ENCODE data around the gene MIS12. TPM values are rescaled to one million over a fixed set of nuclear protein-coding genes. Genes with fewer than 3 reads are reported as not detected.

MIS12 gene
- total and polyA plus RNA-seq, 9 of the 15 experiments (the other 6 are each of a cell fraction or from before 2014, with no cell fraction given), result 13.5 to 31.9 (median 25.5) TPM

- TF ChIP-seq ZBTB40 (IDR thresholded peaks at IDR 0.05) (no peak), ZBTB40 (CRISPR knock-in tag; IDR thresholded peaks at IDR 0.05) (no peak), ZFP91 (CRISPR knock-in tag; IDR thresholded peaks at IDR 0.05) (no peak), TCF7L2 (IDR thresholded peaks at IDR 0.05; ENCODE audit: low read depth, low read length) (no peak), ZNF561 (CRISPR knock-in tag; conservative IDR thresholded peaks at IDR 0.05) (no peak), C11orf30 (IDR thresholded peaks at IDR 0.05; ENCODE audit: low read depth) (peak; percentile 58), HLTF (IDR thresholded peaks at IDR 0.05) (no peak), ZNF436 (CRISPR knock-in tag; IDR thresholded peaks at IDR 0.05) (no peak), ADNP (tag; IDR thresholded peaks at IDR 0.05) (no peak), KLF13 (tag; IDR thresholded peaks at IDR 0.05; ENCODE audit: borderline replicate concordance, low read depth) (no peak), ARHGAP35 (IDR thresholded peaks at IDR 0.05; ENCODE audit: partially characterized antibody) (no peak), CBFA2T2 (conservative IDR thresholded peaks at IDR 0.05) (no peak), POLR2AphosphoS5 (IDR thresholded peaks at IDR 0.05; ENCODE audit: control insufficient read depth, insufficient read depth, low read depth, low read length) (no peak), TFAP4 (CRISPR knock-in tag; IDR thresholded peaks at IDR 0.05; ENCODE audit: borderline replicate concordance) (peak; percentile 95), FOS (IDR thresholded peaks at IDR 0.05; ENCODE audit: extremely low read depth, insufficient read length) (no peak), GATA2 (CRISPR knock-in tag; IDR thresholded peaks at IDR 0.05) (no peak)
Observed at GRCh38 chr17:5526821-5527598, 40.6 kb downstream of the MIS12 start (continued).

Data from K562 (cell line).